ENCODE results near the gene NEUROG1. TPM values are rescaled to one million over a fixed set of nuclear protein-coding genes. Genes with fewer than 3 reads are reported as not detected.

NEUROG1 gene
- total RNA-seq: not detected

GRCh38 chr5:135535820-135536801 lies at the start of gene NEUROG1:
Gene NEUROG1, minus strand, starts transcription at chr5:135535964. Its CDS starts 274 bp downstream, at chr5:135535690.
- DNase-seq (ENCODE audit: extremely low spot score in 2 of 2): peak in 1 of 2 donors; percentile 37
- no peaks in the 10 kb centered on the region for H3K36me3 ChIP-seq
- no peaks in the 10 kb centered on the region for H3K27me3 ChIP-seq
- intact Hi-C loops (cut with DNase I): no loop called here
- no peak within 1 kb of the TSS for H3K27ac ChIP-seq
- H3K4me3 ChIP-seq: peak within 1 kb of the TSS; percentile 15 to 28
- H3K9me3 ChIP-seq: no peaks in the 10 kb centered on the region
- H3K4me1 ChIP-seq: peaks cover 16% of the 10 kb centered on the region
- TF ChIP-seq CTCF (IDR thresholded peaks at IDR 0.05): no peak
- TF ChIP-seq POLR2AphosphoS5 (IDR thresholded peaks at IDR 0.05; ENCODE audit: insufficient read depth in 1 of 2, low read depth in 1 of 2): no peak
- TF ChIP-seq POLR2A (IDR thresholded peaks at IDR 0.05): no peak

GRCh38 chr5:135584918-135585317 lies 49.2 kb upstream of the NEUROG1 start:
- no peaks in the 10 kb centered on the region for H3K9me3 ChIP-seq
- no peak overlapping the region for H3K27ac ChIP-seq
- intact Hi-C loops (cut with DNase I): no loop called here
- no peaks in the 10 kb centered on the region for H3K4me1 ChIP-seq
- no peak overlapping the region for H3K4me3 ChIP-seq
- TF ChIP-seq CTCF (IDR thresholded peaks at IDR 0.05) (no peak), POLR2AphosphoS5 (IDR thresholded peaks at IDR 0.05; ENCODE audit: insufficient read depth in 1 of 2, low read depth in 1 of 2) (no peak), POLR2A (IDR thresholded peaks at IDR 0.05) (no peak)
- H3K36me3 ChIP-seq: no peaks in the 10 kb centered on the region
- no peaks in the 10 kb centered on the region for H3K27me3 ChIP-seq
- no peak for DNase-seq (ENCODE audit: extremely low spot score in 2 of 2)

GRCh38 chr5:135584276-135584675 lies 48.5 kb upstream of the NEUROG1 start:
- Histone ChIP-seq H3K27ac (no peak overlapping the region), H3K4me3 (no peak overlapping the region), H3K9me3 (no peaks in the 10 kb centered on the region), H3K27me3 (no peaks in the 10 kb centered on the region), H3K36me3 (no peaks in the 10 kb centered on the region), H3K4me1 (no peaks in the 10 kb centered on the region)
- no peak for DNase-seq (ENCODE audit: extremely low spot score in 2 of 2)
- TF ChIP-seq POLR2AphosphoS5 (IDR thresholded peaks at IDR 0.05; ENCODE audit: insufficient read depth in 1 of 2, low read depth in 1 of 2): no peak
- no peak for TF ChIP-seq POLR2A (IDR thresholded peaks at IDR 0.05)
- no peak for TF ChIP-seq CTCF (IDR thresholded peaks at IDR 0.05)
- intact Hi-C loops (cut with DNase I): no loop called here

- H3K4me1 ChIP-seq: no peaks in the 10 kb centered on the region
- no peak overlapping the region for H3K27ac ChIP-seq
- no peaks in the 10 kb centered on the region for H3K9me3 ChIP-seq
- intact Hi-C loops (cut with DNase I): no loop called here
- H3K27me3 ChIP-seq: no peaks in the 10 kb centered on the region
- no peak overlapping the region for H3K4me3 ChIP-seq
- H3K36me3 ChIP-seq: no peaks in the 10 kb centered on the region
- DNase-seq (ENCODE audit: extremely low spot score in 2 of 2): no peak
- TF ChIP-seq CTCF (IDR thresholded peaks at IDR 0.05): no peak
These were observed 46.5 kb upstream of the NEUROG1 start for GRCh38 chr5:135582099-135582781.
